HL-60/S4 treated with phorbol 12-myristate 13-acetate at 8.2 ng/mL for 4 days and 3 days (cell line): Measurements from ENCODE around the gene SEMA6B.
"Not testable (repeated sequence)": the region's sequence is repeated elsewhere in the genome, so short reads cannot be mapped to it uniquely, and the experiment has no call there.

Experiments
- in situ Hi-C: fragments of 300-500 bp; cut with MboI; formaldehyde crosslinking; loops from 2 replicates; pipeline ENCODE4 v1.15.0; 2022; ENCODE audit warnings: low sequenced_read_pairs

SEMA6B gene

DNA sequence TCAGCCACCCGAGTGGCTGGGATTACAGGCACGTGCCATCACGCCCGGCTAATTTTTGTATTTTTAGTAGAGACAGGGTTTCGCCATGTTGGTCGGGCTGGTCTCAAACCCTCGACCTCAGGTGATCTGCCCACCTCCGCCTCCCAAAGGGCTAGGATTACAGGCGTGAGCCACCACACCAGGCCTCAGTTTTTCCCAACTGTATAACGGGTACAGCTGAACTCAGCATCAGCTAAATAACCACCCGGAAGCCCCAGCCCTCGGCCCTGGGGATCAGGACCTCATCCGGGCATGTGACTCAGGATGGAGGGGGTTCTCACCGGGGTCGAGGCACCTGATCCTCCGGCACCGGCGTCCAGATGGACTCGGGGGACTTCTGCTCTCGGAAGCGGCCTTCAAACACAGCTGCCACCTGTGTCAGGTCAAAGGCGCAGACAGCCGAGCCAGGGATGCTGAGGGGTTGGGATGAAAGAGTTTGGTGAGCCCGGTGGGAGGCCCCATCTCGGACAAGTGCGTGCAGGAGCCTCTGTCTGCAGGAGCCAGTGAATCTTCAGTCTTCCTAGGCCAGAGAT is 8.9 kb downstream of the SEMA6B start:
- in situ Hi-C loops: no loop called here

DNA sequence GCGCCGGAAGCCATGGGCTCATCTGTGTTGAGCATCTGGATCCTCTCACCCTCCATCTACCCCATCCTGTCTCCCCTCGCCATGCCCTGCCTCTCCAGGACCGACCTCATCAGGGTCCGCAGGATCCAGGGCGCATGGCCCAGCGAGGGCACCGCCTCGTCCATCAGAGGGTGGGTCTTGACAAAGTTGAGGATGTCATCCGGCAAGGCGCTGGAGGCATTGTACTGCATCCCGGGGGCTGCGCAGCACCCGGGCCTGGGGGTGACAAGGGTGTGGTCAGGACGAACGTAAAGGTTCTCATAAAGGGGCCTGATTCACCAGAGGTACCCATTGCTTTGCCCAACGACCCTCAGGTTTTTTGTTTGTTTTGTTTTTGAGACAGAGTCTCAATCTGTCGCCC is 9.5 kb downstream of the SEMA6B start:
- in situ Hi-C loops: no loop called here

DNA sequence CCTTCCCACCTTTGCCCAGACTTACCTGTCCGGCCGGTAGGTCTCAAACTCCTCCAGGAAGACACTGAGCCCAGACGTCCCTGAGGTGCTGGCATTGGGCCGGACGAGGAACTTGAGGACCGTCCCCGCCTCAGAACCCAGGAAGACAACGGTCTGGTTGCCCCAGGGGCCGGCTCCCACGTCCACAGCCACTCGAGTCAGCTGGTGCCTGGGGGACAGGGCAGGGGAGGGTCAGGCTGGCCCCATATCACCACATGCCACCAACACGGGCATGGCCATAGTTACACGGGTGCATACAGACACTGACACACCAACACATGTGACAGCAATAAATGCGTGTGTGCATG is 11.3 kb downstream of the SEMA6B start:
- in situ Hi-C loops: no loop called here

DNA sequence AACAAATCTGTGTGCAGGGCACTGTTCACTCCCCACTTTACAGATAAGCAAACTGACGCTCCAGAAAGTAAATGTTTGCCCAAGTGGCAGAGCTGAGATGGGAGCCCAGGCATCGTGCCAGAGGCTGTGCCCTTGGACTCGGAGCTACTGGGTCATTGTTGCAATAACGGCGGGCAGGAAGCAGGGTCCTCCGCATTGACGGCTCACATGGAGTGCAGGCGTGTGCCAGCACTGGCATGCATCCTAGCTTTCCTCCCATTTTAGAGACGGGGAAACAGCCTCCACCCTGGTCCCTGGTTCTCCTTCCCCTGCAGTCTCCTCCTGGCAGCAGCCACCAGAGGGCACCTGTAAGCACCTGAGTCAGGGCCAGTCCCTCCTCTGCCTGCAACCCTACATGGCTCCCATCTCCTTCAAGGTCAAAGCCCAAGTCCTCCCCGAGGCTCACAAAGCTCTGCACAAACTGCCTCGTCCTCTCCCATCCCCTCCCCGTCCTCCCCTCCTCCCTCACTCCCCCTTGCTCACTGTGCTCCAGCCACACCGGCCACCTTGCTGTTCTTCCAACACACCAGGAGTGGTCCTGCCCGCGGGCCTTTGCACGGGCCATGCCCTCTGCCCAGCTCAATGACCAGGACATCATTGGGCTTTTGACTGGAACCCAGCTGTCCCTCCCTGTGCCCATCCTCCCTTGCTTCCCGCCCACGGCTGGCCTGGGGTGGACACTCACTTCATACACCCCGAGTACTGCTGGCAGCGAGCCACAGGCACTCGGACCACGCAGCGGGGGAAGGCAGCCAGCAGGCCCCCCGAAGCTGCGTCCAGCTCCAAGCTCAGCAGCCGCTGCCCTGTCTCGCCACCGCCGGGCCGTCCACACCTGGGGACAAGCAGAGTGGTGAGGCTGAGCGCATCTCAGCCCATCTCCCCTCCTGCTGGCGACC is 11.9 kb downstream of the SEMA6B start:
- in situ Hi-C loops: no loop called here

DNA sequence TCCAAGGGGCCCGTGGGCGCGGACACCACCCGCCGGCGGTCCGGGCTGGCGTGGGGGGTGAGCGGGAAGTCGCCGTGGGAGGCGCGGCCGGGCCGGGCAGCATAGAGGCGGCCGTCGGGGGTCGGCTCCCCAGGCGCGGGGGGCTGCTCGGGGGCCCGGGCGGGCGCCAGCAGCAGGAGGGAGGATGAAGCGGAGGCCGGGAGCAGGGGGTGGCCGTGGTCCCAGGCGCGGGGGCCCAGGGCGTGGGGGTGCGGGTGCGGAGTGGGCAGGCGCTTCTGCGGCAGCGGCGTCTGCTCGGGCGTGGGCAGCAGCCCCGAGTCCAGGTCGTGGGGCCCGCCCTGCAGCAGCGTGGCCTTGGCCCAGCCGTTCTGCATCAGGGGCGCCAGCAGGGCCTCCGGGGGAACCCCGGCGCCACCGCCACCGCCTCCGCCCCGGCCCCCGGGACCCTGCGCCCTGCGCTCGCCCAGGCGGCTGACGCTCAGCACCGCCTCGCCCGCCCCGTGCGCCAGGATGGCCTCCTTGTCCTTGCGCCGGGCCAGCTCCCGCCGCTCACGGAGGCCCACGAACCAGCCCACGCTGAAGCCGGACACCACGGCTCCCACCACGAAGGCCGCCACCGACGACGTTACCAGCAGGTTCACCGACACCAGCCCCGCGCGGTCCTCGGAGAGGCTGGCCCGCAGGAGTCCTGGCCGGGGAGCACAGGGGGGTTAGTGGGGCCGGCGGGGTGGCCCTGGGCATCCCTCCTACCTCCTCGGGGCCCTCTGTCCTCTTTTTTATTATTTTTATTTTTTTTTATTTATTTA is 15.4 kb downstream of the SEMA6B start:
- in situ Hi-C loops: no loop called here

DNA sequence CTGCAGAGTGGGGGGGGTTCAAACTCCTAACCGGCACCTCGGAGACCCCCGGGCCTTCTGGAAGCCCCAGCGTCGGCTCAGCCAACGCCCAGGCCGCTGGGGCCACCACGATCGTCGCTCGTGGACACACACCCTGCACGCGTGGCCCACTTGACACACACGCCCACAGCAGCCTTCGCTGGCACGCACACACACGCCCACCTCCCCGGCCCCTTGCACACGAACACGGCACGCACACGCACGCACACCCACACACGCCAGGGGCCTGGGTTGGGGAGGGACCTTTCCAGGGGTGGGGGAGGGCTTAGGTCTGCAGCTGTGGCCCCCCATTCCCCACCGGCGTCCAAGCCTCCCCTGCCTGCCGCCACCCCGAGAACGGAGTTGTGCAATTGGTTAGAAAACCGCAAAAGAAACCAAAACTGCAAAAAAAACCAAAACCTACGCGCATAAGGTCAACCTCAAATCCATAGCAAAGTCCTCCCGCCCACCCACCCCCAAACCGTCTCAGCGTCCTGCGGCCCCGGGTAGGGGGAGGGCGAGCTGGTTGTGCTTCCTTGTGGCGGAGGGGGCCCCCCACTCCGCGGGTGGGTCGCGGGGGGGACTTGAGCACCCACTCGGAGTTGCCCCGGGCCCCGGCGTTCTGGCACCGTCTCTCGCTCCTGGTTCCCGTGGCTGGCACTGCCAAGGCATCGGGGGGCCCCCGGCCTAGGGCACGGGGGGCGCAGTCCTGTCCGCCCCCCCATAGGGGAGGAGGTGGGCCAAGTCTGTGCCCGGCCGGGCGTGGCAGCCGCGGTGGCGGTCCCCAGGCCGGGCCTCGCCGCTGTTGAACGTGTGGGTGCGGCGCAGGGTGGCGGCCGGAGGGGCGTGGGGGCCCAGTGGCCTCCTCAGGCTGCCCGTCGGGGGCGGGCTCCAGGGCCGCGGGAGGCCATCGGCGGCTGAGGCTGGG is 16.3 kb downstream of the SEMA6B start:
- in situ Hi-C loops: no loop called here

DNA sequence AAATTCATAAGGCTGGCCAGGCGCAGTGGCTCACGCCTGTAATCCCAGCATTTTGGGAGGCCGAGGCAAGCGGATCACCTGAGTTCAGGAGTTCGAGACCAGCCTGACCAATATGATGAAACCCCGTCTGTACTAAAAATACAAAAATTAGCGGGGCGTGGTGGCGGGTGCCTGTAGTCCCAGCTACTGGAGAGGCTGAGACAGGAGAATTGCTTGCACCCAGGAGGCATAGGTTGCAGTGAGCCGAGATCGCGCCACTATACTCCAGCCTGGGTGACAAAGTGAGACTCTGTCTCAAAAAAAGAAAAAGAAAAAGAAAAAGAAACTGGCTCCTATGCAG is 17.7 kb downstream of the SEMA6B start:
- in situ Hi-C loops: not testable (repeated sequence)

DNA sequence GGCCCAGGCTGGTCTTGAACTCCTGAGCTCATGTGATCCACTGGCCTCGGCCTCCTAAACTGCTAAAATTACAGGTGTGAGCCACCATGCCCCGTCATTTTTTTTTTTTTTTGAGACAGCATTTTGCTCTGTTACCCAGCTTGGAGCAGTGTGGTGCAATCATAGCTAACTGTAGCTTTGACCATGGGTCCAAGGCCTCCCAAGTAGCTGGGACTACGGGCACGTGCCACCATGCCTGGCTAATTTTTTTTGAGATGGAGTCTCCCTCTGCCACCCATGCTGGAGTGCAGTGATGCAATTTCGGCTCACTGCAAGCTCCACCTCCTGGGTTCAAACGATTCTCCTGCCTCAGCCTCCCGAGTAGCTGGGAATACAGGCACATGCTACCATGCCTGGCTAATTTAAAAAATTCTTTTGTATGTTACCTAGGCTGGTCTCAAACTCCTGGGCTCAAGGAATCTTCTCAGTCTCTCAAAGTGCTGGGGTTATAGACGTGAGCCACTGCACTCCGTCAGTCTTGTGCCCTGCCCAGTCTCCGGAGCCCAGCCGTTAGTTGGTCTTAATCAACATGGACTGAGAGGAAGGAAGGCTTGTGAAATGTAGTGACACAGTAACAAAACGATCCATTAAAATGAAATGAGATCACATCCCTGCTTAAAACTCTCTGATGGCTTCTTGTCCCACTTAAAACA is 18.2 kb downstream of the SEMA6B start:
- in situ Hi-C loops: no loop called here

DNA sequence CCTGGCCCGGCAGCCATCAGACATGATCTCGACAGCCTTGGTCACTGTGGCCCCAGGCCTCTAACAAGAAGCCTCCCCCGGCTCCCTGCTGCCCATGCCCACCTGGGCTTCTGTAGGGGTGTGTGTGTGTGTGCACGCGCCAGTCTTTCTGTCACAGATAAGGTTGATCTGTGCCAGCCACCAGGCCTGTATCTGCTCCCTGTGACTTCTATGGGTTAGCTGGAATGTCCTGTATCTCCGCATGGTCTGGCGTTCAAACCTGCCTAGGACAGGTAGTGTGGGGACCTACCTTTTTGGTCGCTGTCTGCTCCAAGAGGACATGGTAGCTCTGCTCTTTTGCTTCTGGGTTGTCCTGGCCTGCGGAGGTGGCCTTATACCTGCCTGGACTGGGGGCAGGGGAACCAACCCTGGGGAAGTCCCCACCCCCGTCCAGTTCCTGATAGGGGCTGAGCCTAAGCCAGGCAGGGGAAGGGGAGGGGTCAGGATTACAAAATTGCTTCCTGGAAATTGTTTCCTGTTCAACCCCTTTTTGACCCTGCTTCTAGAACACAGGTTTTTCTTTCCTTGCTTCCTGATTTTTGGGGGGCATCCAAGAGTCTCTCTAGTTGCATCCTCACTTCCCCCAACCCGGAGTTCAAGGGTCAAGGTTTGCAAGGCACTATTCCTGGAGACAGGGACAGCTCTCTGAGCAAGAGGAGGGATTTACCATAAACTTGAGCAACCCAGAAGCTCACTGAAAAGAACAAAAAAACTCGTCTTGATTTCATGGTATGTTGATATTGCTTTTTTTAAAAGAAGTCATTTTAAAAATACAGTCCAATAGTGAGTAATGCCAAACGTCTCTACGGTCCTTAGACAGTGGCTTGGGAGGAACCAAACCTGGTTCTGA is 19.5 kb downstream of the SEMA6B start, which contains the start of gene LRG1:
Gene LRG1 (minus strand): TSS at position 344 of the 889 bp plus-strand sequence. CDS start 23 bp downstream, at position 321.
- in situ Hi-C loops: no loop called here

DNA sequence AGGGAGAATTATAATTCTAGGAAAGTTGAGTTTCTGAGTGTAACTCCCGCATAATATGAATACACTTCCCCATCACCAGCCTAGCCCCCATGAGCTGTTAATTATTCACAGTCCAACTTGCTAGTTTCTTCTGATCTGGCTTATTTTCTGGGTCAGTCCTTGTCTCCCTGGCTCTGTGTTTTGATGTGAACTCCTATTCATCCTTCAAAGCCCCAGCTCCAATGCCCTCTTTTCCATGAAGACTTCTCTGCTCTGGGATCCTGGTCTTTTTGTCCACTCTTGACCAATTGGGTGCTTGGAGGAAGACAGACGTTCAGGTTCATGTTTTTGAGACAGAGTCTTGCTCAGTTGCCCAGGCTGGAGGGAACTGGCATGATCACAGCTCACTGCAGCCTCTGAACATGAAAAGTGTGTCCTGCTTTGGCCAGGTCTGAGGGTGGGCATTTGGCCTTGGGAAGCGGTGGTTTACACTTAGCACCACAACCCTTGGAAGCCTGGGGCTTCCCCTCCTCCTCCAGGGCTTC is 20.3 kb downstream of the SEMA6B start:
- in situ Hi-C loops: no loop called here

DNA sequence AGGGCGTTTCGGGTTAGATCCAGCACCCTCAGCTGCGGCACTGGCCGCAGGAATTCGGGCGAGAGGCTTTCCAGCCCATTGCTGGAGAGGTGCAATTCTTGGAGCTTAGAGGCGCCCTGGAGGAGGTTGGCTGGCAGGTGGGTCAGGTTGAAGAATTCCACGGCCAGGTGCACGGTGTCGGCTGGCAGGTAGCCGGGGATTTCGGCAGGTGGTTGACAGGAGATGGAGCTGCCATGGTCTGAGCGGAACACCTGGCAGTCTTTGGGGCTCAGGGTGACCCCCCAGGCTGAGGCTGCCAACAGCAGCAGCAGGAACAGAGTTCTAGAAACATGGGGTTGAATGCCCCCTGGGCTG is 20.9 kb downstream of the SEMA6B start:
- in situ Hi-C loops: no loop called here

DNA sequence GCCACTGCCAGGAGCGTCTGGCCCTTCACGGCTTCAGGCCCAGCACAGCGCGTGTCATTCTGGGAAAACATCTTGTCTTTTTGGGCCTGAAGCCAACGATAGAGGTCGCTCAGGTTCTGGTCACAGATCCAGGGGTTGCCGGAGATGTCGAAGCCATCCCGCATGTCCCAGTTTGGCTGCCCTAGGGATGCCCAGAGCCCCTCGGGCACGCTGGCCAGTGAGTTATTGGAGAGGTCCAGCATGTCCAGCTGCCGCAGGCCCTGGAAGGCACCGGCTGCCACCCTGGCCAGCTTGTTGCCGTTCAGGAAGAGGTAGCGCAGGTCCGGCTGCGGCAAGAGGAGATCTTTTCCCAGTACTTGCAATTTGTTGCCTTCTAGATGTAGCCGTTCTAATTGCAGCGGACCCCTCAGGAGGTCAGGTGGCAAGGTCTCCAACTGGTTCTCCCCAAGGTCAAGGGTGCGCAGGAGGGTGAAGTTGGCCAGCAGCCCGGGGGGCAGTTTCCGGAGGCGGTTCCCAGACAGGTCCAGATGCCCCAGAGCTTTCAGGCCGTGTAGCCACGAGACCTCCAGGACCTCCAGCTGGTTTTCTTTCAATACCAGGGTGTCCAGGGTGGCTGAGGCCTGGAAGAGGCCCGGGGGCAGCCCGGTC is 21.4 kb downstream of the SEMA6B start:
- in situ Hi-C loops: no loop called here

DNA sequence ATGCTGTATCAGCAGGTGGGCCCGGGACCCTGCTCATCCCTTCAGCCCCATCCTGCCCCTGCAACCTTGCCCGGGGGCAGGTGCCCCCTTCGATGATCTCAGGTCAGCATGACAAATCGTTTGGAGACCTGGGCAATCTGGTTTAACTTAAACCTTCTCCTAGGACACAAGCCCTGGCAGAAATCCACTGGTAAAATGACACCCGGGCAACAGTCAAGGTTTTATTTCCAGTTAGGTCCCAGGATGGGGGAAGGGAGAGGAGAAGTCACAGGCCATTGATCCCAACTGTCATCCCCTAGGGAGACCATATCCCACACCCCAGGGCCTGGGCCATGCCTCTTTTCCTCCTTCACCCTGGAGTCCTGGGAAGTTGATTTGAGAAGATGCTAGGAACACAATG is 22.7 kb downstream of the SEMA6B start:
- in situ Hi-C loops: no loop called here

DNA sequence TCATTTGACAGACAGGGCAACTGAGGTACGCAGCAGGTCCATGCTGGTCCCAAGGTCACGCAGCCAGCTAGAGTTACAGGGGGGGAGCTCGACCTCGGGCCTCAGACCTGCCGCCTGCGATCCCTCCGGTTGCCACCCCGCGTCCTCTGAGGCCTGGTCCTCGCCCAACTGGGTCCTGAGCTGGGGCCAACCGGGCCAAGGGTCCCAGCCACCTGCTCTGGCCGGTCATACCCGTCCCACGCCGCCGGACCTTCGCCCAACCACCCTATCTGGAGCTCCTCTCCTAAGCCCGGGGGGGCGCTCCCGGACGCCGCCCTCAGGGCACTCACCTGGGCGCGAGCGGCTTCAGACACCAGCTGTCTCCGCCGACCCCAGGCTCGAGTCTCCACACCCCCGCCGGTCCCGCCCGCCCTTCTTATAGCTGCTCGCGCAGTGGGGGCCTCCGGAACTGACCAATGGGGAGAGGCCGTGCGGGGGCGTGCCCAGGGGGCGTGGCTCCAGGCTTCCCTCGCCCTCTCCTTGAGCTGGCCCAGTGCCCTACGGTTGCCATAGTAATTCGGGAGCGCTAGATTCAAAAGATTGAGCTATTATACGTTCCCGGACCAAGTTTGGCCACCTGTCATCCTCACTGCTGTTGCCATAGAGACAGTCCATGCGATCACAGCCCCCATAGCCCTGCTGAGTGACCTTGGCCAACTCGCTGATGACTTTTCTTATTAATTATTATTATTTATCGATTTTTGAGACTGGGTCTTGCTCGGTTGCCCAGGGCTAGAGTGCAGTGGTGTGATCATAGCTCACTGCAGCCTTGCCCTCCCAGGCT is 24.4 kb downstream of the SEMA6B start, which contains the start of gene PLIN5:
Gene PLIN5 (minus strand): TSS at position 389 of the 823 bp plus-strand sequence. CDS start 1,150 bp downstream, outside the sequence.
- in situ Hi-C loops: no loop called here

DNA sequence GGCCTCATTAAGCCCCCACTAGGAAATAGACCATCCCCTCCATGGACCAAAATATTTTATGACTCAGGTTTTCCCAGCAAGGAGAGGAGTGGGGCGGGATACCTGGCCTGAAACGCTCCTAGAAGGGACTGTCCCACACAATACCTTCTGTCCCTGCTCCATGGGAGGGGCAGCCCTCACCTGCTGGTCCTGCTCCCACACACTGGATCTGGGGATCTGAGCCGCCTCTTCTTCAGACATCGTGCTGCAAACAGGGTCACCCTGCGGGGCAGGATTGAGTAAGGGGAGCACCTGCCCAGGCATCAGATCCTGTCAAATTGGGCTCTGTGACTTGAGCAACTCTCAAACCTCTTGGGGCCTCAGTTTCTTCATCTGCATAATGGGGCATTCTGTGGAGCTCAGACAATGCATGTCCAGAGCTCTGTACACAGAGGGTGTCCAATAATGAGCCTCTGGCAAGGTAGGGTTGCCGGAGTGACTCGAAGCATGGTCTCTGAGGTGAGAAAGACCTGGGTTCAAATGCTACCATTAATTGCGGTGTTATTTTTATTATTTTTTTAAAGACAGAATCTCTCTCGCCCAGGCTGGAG is 25.6 kb downstream of the SEMA6B start:
- in situ Hi-C loops: no loop called here

DNA sequence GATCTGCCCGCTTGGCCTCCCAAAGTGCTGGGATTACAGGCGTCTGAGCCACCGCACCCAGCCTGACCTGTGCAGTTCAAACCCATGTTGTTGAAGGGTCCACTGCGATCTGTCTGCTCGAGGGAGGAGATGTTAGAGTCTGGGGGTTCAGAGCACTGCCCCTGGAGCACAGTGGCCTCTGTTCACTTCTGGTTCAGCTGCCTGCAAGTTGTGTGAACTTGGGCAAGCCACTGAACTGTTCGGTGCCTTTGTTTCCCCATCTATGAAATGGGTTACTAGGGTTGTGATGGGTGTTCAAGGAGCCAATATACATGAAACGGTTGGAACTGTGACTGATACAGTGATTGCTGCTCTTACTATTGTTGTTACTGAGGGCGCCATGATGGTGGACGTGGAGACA is 26.1 kb downstream of the SEMA6B start:
- in situ Hi-C loops: no loop called here

DNA sequence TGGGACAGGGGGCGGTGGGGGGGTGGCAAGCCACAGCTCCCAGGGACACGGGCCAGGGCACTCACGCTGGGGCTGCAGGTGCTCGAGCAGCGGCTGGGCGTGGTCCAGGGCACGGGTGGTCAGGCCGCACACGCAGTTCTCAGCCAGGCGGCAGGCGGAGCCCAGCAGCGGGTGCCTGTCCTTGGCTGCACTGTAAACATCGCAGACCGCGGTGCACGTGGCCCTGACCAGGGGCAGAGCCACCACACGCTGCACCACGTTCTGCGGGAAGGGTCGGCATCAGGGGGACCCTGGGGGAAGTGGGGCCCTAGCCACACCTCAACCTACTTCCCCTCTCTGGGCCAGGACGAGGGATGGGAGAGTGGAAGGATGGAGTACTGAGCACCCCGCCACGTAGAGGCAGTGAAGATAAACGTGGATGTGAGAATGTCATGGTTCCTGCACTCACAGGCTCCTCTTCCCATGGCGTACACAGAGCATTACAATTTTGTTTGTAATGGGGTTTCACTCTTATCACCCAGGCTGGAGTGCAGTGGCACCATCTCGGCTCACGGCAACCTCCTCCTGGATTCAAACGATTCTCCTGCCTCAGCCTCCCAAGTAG is 27.8 kb downstream of the SEMA6B start:
- in situ Hi-C loops: no loop called here
